A549 (cell line): ENCODE data around the gene PTOV1. TPM values are rescaled to one million over a fixed set of nuclear protein-coding genes. Genes with fewer than 3 reads are reported as not detected.
A peak's percentile ranks its signal among the peaks of the same experiment; 100 is the strongest.

Source experiments
- ATAC-seq, 2 experiments: fragments of 200-7000 bp in 1 of 2; fragments of >200 bp in 1 of 2; cut with Nextera tagmentation in 1 of 2; cut with Tn5 transposase in 1 of 2; 3 replicates each; pipeline versions ENCODE4 v1.8.0 to v1.9.1; 2018 to 2020; ENCODE audit warnings: mild to moderate bottlenecking in 1 of 2, moderate library complexity in 1 of 2
- CTCF ChIA-PET: fragments of 300-600 bp; sonication (Branson Sonifier 250); formaldehyde crosslinking; extraction: SDS; loops from one replicate; lab custom pipeline; 2021; ENCODE audit warnings: antibody characterized with exemption, inconsistent platforms; lab: Yijun Ruan, JAX
- POLR2A ChIA-PET: fragments of 350-600 bp; formaldehyde crosslinking; extraction: SDS; loops from one replicate; lab custom pipeline; 2021; ENCODE audit warnings: antibody characterized with exemption, inconsistent platforms; lab: Yijun Ruan, JAX
- DNase-seq, 2 experiments: peaks; one replicate each; pipeline versions ENCODE4 v3.0.0 to v3.0.0-alpha.2; 2011 to 2016; ENCODE audit warnings: low read depth in 1 of 2, low spot score in 1 of 2
- FAIRE-seq: peaks from 2 replicates; lab custom pipeline; 2011; peaks lifted over from hg19 to GRCh38; lab: Jason Lieb, UNC
- H3K27ac ChIP-seq, 2 experiments: fragments of >200 bp; sonication (Bioruptor Twin); formaldehyde crosslinking; 3 replicates each; pipeline ENCODE4 v1.5.1; 2016 to 2017
- H3K4me1 ChIP-seq: fragments of >200 bp; sonication (Bioruptor Twin); formaldehyde crosslinking; 3 replicates; pipeline ENCODE4 v1.6.1; 2016
- H3K4me2 ChIP-seq: fragments of >200 bp; sonication (Bioruptor Twin); formaldehyde crosslinking; 3 replicates; pipeline ENCODE4 v1.6.1; 2016
- H3K4me3 ChIP-seq: fragments of >200 bp; sonication (Bioruptor Twin); formaldehyde crosslinking; 3 replicates; pipeline ENCODE4 v1.5.1; 2016
- H3K9me3 ChIP-seq: fragments of >200 bp; sonication (Bioruptor Twin); formaldehyde crosslinking; 3 replicates; pipeline ENCODE4 v1.6.1; 2016
- CEBPB ChIP-seq, 2 experiments: fragments of >200 bp in 1 of 2; sonication (Bioruptor Twin) in 1 of 2; formaldehyde crosslinking in 1 of 2; IDR thresholded peaks; 2 replicates each; pipeline ENCODE4 v1.6.1; 2012 to 2016
- CHD2 ChIP-seq: fragments of 150-350 bp; IDR thresholded peaks from 2 replicates; pipeline ENCODE4 v1.6.1; 2014; ENCODE audit warnings: low read length; ENCODE audit not compliant: partially characterized antibody
- E2F6 ChIP-seq: IDR thresholded peaks from 2 replicates; pipeline ENCODE4 v1.6.1; 2012; ENCODE audit warnings: low read depth, borderline replicate concordance
- EHF ChIP-seq: fragments of 250-450 bp; sonication (Bioruptor Pico); IDR thresholded peaks from 2 replicates; pipeline ENCODE4 v1.5.0; 2020; ENCODE audit warnings: mild to moderate bottlenecking
- EHMT2 ChIP-seq: fragments of 200-600 bp; sonication (generic); IDR thresholded peaks from 2 replicates; pipeline ENCODE4 v1.6.1; 2016; ENCODE audit warnings: antibody characterized with exemption, low read depth, mild to moderate bottlenecking, moderate library complexity
- FOSB ChIP-seq: fragments of 250-450 bp; sonication (Bioruptor Pico); IDR thresholded peaks from 2 replicates; pipeline ENCODE4 v1.5.0; 2020; ENCODE audit warnings: mild to moderate bottlenecking, moderate library complexity
- FOSL2 ChIP-seq, 2 experiments: fragments of 450-650 bp in 1 of 2; fragments of >200 bp in 1 of 2; sonication (Bioruptor Twin) in 1 of 2; formaldehyde crosslinking; IDR thresholded peaks; 2 replicates each; pipeline versions ENCODE4 v1.5.0 to v1.6.1; 2016 to 2020; ENCODE audit warnings: mild to moderate bottlenecking in 1 of 2, moderate library complexity in 1 of 2
- GATA3 ChIP-seq: IDR thresholded peaks from 2 replicates; pipeline ENCODE4 v1.6.1; 2012; ENCODE audit warnings: borderline replicate concordance
- HDAC2 ChIP-seq: fragments of 200-600 bp; sonication (generic); IDR thresholded peaks from 2 replicates; pipeline ENCODE4 v1.6.1; 2016
- HOXB13 ChIP-seq: fragments of 250-450 bp; sonication (Bioruptor Pico); IDR thresholded peaks from 2 replicates; pipeline ENCODE4 v1.5.0; 2020; ENCODE audit warnings: low read depth, mild to moderate bottlenecking, moderate library complexity
- JUNB ChIP-seq: fragments of >200 bp; sonication (Bioruptor Twin); formaldehyde crosslinking; IDR thresholded peaks from 2 replicates; pipeline ENCODE4 v1.6.1; 2016
- MAX ChIP-seq: IDR thresholded peaks from 2 replicates; pipeline ENCODE4 v1.6.1; 2012
- MAZ ChIP-seq: fragments of 150-350 bp; IDR thresholded peaks from 2 replicates; pipeline ENCODE4 v1.6.1; 2014; ENCODE audit warnings: antibody characterized with exemption, low read depth, low read length, borderline replicate concordance
- MYC ChIP-seq: IDR thresholded peaks from 2 replicates; pipeline ENCODE4 v1.6.1; 2012; ENCODE audit warnings: mild to moderate bottlenecking, inconsistent platforms, low read length, improper control_type of control experiment, borderline replicate concordance
- NFE2L2 ChIP-seq: fragments of 150-350 bp; conservative IDR thresholded peaks from 2 replicates; pipeline ENCODE4 v1.6.1; 2014; ENCODE audit warnings: low read length
- NPAS2 ChIP-seq: fragments of 250-450 bp; sonication (Bioruptor Pico); IDR thresholded peaks from 2 replicates; pipeline ENCODE4 v1.8.0; 2022; ENCODE audit warnings: mild to moderate bottlenecking, moderate library complexity, borderline replicate concordance
- RFX5 ChIP-seq: fragments of 450-650 bp; IDR thresholded peaks from 2 replicates; pipeline ENCODE4 v1.7.1; 2014; ENCODE audit warnings: antibody characterized with exemption, mild to moderate bottlenecking, moderate library complexity
- SMC3 ChIP-seq: fragments of >200 bp; sonication (Bioruptor Twin); formaldehyde crosslinking; IDR thresholded peaks from 3 replicates; pipeline ENCODE4 v1.6.1; 2018; ENCODE audit warnings: inconsistent platforms
- TFCP2L1 ChIP-seq: fragments of 250-450 bp; sonication (Bioruptor Pico); IDR thresholded peaks from 2 replicates; pipeline ENCODE4 v1.5.0; 2021; ENCODE audit warnings: mild to moderate bottlenecking
- ZFP36 ChIP-seq: fragments of 450-650 bp; IDR thresholded peaks from 2 replicates; pipeline ENCODE4 v1.6.1; 2014; ENCODE audit warnings: borderline replicate concordance; ENCODE audit not compliant: partially characterized antibody
- ZSCAN20 ChIP-seq: fragments of 250-450 bp; sonication (Bioruptor Pico); IDR thresholded peaks from 2 replicates; pipeline ENCODE4 v1.8.0; 2022; ENCODE audit warnings: mild to moderate bottlenecking, moderate library complexity
- WGBS: methylation state at CpG from one replicate; pipeline ENCODE4 v1.1.6; 2017; ENCODE audit errors: missing lambda C conversion rate; 5-methylcytosine and 5-hydroxymethylcytosine counted together
- polyA plus RNA-seq, 4 experiments: library from polyadenylated mRNA; depleted of rRNA in 3 of 4; stranded (reverse); fragments of >200 nt; fragmentation: RNase III in 1 of 4; extraction: RNeasy Plus Mini Kit Qiagen cat#74134 plus additional on column Dnase treatment in 1 of 4; gene quantifications; 2 replicates in 3 of 4; 3 replicates in 1 of 4; pipeline ENCODE4 v1.2.3, GENCODE V29; 2011 to 2017
- TF ChIP-seq, protein P1 (sequence below): fragments of 200-600 bp; sonication (generic); IDR thresholded peaks from 2 replicates; pipeline ENCODE4 v1.6.1; 2016; ENCODE audit warnings: antibody characterized with exemption, mild to moderate bottlenecking, moderate library complexity
- TF ChIP-seq, protein P2 (sequence below): fragments of 250-450 bp; sonication (Bioruptor Pico); IDR thresholded peaks from 2 replicates; pipeline ENCODE4 v1.5.0; 2021; ENCODE audit warnings: mild to moderate bottlenecking, moderate library complexity, borderline replicate concordance
- TF ChIP-seq, protein P3 (sequence below): fragments of 450-650 bp; IDR thresholded peaks from 2 replicates; pipeline ENCODE4 v1.6.1; 2014; ENCODE audit warnings: antibody characterized with exemption
- TF ChIP-seq, protein P4 (sequence below): IDR thresholded peaks from 2 replicates; pipeline ENCODE4 v1.6.1; 2012

Gene PTOV1
- polyA plus RNA-seq, 2 of the 4 experiments (the other 2 are of a cell fraction), result 27.7 to 147 TPM

GRCh38 chr19:49889038-49889686 is 38.2 kb downstream of the PTOV1 start:
- ATAC-seq, result no peak
- no peaks in the 10 kb centered on the region for H3K9me3 ChIP-seq
- no peak for DNase-seq
- TF ChIP-seq HOXB13 (CRISPR knock-in tag) (no peak), FOSB (CRISPR knock-in tag) (no peak), EHMT2 (no peak), NFE2L2 (no peak), CEBPB (IDR thresholded peaks at IDR 0.05) (no peak), JUNB (no peak), HDAC2 (no peak), RFX5 (no peak), ZFP36 (no peak), FOSL2 (IDR thresholded peaks at IDR 0.05) (no peak), FOSL2 (CRISPR knock-in tag; IDR thresholded peaks at IDR 0.05) (no peak)
- TF ChIP-seq, protein P1, sequence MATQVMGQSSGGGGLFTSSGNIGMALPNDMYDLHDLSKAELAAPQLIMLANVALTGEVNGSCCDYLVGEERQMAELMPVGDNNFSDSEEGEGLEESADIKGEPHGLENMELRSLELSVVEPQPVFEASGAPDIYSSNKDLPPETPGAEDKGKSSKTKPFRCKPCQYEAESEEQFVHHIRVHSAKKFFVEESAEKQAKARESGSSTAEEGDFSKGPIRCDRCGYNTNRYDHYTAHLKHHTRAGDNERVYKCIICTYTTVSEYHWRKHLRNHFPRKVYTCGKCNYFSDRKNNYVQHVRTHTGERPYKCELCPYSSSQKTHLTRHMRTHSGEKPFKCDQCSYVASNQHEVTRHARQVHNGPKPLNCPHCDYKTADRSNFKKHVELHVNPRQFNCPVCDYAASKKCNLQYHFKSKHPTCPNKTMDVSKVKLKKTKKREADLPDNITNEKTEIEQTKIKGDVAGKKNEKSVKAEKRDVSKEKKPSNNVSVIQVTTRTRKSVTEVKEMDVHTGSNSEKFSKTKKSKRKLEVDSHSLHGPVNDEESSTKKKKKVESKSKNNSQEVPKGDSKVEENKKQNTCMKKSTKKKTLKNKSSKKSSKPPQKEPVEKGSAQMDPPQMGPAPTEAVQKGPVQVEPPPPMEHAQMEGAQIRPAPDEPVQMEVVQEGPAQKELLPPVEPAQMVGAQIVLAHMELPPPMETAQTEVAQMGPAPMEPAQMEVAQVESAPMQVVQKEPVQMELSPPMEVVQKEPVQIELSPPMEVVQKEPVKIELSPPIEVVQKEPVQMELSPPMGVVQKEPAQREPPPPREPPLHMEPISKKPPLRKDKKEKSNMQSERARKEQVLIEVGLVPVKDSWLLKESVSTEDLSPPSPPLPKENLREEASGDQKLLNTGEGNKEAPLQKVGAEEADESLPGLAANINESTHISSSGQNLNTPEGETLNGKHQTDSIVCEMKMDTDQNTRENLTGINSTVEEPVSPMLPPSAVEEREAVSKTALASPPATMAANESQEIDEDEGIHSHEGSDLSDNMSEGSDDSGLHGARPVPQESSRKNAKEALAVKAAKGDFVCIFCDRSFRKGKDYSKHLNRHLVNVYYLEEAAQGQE, result no peak
- H3K4me2 ChIP-seq, result no peak overlapping the region
- no peak for FAIRE-seq
- WGBS, result 92% methylated on average over 23 of the region's 23 CpGs
- POLR2A ChIA-PET, result interaction anchor here (1.9 kb wide), 1 partner anchor 12 kb away, joined by 9 read pairs; the partner anchor contains the start of genes AKT1S1 and TBC1D17
- CTCF ChIA-PET, result interaction anchor here (1.1 to 3.9 kb wide), 11 partner anchors 9 to 247 kb away, joined by 3 to 27 read pairs (median 9); partner anchors contain the start of genes AKT1S1, ATF5, NUP62 and TBC1D17
- H3K27ac ChIP-seq, result no peak overlapping the region
- H3K4me1 ChIP-seq, result peaks cover 6% of the 10 kb centered on the region; the same call in 1 of the 3 replicates
- no peak overlapping the region for H3K4me3 ChIP-seq

DNA sequence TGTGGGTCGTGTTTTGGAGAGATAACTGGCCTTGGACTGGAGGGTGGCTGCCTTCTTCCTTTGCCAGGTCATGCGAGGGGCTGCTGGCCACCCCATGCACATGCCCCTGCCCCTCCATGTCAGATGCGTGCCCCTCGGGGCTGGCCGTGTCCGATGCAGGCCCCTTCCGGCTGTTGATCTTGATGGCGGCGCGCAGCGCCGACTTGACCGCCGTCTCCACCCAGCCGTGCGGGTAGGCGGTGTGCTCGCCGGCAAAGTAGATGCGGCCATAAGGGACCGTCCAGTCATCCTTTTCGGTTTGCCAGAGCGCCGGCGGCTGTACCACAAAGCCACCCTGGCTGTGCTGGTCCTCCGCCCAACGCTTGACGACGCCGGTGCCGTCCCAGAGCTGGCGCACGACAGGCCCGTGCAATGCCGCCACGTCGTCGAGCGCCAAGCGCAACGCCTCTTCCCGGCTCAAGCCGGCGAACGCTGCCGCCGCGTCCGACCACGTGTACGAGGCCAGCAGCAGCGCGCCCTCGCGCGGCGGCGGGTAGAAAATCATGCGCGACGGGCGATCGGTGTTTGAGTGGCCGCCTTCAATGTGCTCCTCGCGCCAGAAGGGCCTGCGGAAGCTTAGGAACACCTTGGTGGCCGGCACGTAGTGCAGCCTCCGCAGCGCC is 38.9 kb downstream of the PTOV1 start:
- ChIA-PET POLR2A (interaction anchor here (1.9 to 2.6 kb wide), 2 partner anchors 13 to 40 kb away, joined by 9 to 11 read pairs; partner anchors contain the start of genes AKT1S1, NUP62 and TBC1D17), CTCF (interaction anchor here (0.7 to 3.9 kb wide), 19 partner anchors 9 to 336 kb away, joined by 3 to 27 read pairs (median 6); partner anchors contain the start of genes AKT1S1, ATF5, NUP62 and TBC1D17)
- Histone ChIP-seq H3K4me1 (peaks cover 6% of the 10 kb centered on the region; the same call in 1 of the 3 replicates), H3K27ac (peak overlapping the region; percentile 26 to 72; a peak in 5 of 6 replicates), H3K4me2 (peak overlapping the region; percentile 95), H3K9me3 (no peaks in the 10 kb centered on the region), H3K4me3 (peak overlapping the region; percentile 44)
- peak; percentile 63 for FAIRE-seq
- ATAC-seq, result peak; percentile 55 to 79
- WGBS, result 73% methylated on average over 43 of the region's 71 CpGs
- peak; percentile 61 to 94 for DNase-seq
- TF ChIP-seq, protein P2, sequence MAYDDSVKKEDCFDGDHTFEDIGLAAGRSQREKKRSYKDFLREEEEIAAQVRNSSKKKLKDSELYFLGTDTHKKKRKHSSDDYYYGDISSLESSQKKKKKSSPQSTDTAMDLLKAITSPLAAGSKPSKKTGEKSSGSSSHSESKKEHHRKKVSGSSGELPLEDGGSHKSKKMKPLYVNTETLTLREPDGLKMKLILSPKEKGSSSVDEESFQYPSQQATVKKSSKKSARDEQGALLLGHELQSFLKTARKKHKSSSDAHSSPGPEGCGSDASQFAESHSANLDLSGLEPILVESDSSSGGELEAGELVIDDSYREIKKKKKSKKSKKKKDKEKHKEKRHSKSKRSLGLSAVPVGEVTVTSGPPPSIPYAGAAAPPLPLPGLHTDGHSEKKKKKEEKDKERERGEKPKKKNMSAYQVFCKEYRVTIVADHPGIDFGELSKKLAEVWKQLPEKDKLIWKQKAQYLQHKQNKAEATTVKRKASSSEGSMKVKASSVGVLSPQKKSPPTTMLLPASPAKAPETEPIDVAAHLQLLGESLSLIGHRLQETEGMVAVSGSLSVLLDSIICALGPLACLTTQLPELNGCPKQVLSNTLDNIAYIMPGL, result peak; percentile 61; the same call in 1 of the 2 replicates
- TF ChIP-seq, protein P3, sequence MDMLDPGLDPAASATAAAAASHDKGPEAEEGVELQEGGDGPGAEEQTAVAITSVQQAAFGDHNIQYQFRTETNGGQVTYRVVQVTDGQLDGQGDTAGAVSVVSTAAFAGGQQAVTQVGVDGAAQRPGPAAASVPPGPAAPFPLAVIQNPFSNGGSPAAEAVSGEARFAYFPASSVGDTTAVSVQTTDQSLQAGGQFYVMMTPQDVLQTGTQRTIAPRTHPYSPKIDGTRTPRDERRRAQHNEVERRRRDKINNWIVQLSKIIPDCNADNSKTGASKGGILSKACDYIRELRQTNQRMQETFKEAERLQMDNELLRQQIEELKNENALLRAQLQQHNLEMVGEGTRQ, result peak; percentile 48; the same call in 1 of the 2 replicates
- no peak for TF ChIP-seq ZFP36
- no peak for TF ChIP-seq ZSCAN20
- peak; percentile 100 for TF ChIP-seq E2F6
- peak; percentile 100 for TF ChIP-seq MAX
- TF ChIP-seq TFCP2L1 (CRISPR knock-in tag), result 0 out of 2 replicates have a peak, but pooled peaks have one; percentile 14
- 0 out of 2 replicates have a peak, but pooled peaks have one; percentile 51 for TF ChIP-seq RFX5
- TF ChIP-seq MYC, result peak; percentile 99
- no peak for TF ChIP-seq CHD2
- TF ChIP-seq MAZ, result no peak
- TF ChIP-seq, protein P4, sequence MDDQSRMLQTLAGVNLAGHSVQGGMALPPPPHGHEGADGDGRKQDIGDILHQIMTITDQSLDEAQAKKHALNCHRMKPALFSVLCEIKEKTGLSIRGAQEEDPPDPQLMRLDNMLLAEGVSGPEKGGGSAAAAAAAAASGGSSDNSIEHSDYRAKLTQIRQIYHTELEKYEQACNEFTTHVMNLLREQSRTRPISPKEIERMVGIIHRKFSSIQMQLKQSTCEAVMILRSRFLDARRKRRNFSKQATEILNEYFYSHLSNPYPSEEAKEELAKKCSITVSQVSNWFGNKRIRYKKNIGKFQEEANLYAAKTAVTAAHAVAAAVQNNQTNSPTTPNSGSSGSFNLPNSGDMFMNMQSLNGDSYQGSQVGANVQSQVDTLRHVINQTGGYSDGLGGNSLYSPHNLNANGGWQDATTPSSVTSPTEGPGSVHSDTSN, result no peak
- peak; percentile 24; the same call in 1 of the 2 replicates for TF ChIP-seq GATA3
- TF ChIP-seq NPAS2 (CRISPR knock-in tag), result peak; percentile 11; the same call in 1 of the 2 replicates
- peak; percentile 42; the same call in 1 of the 2 replicates for TF ChIP-seq EHF
- TF ChIP-seq SMC3, result peak; percentile 57; the same call in 2 of the 3 replicates
